ENCODE measurements around the gene NRL. TPM values are rescaled to one million over a fixed set of nuclear protein-coding genes. Genes with fewer than 3 reads are reported as not detected.
A peak's percentile ranks its signal among the peaks of the same experiment; 100 is the strongest.

Gene NRL
- total and polyA plus RNA-seq, 2 donors (not counting 3 experiments of a cell fraction or from before 2014, with no cell fraction given) = 0.71 to 1.1 TPM

DNA sequence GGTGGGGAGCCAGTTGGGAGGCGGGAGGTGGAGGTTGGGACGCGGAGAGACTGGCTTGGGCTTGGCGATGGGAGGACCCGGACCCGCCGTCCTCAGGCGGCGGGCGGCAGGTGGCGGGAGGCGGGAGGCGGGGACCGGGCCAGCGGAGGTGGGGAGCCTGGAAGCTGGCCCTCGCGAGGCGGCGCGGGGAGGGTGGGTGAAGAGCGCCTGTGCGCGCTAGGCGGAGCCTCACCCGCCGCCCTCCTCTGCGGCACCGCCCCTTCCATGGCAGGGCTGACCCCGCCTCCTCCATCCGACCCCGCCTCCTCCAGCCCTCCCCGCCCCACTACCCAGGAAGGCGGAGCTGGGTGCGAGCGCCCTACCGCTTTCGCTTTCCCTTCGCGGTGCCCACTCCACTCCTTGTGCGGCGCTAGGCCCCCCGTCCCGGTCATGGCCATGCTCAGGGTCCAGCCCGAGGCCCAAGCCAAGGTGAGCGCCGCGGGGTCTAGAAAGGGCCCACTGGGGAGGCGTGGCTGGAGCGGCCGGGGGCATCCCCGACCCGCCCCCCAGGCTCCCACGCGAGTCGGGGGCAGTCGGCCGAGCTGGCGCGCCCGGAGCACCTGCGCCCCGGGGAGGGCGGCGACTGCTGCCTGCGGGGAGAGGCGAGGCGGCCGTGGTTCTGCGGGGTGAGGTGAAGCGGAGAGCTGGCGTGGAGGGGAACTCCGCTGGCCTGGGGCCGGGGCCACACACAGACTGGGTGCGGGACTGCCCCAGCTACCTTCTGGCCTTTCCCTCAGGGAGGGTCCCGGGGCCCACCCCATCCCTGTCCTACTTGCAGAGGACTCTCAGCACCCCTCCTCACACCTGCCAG is 21.3 kb upstream of the NRL start, which contains the start of gene PSME1:
Gene PSME1 (plus strand): TSS at position 361 of the 850 bp plus-strand sequence. CDS start 69 bp downstream, at position 430.
- POLR2A ChIA-PET = interaction anchor here (1.2 to 1.5 kb wide), 2 partner anchors 11 to 21 kb away, joined by 8 to 10 read pairs; partner anchors contain the start of genes DCAF11, NRL, PSME2 and RNF31

GRCh38 chr14:24135584-24135833 is 20.8 kb upstream of the NRL start:
- Histone ChIP-seq H3K9me1 (replicated peaks; ENCODE audit: control insufficient read depth, extremely low read depth, insufficient read depth, low read length) (no peaks in the 10 kb centered on the region), H3K4me1 (ENCODE audit: control insufficient read depth, extremely low read depth, insufficient read depth, low read length) (peaks cover 15% of the 10 kb centered on the region), H3K27me3 (ENCODE audit: control insufficient read depth in 2 of 2, insufficient read depth in 2 of 2, low read length in 2 of 2) (no peaks in the 10 kb centered on the region), H3K36me3 (ENCODE audit: control insufficient read depth in 2 of 2, extremely low read depth in 1 of 2, insufficient read depth in 2 of 2, low read length in 2 of 2) (peaks cover 6 to 19% of the 10 kb centered on the region in 2 experiments), H3K9ac (replicated peaks; ENCODE audit: extremely low read depth, insufficient read depth, low read length) (peak overlapping the region; percentile 20), H3K9me3 (replicated peaks; ENCODE audit: control insufficient read depth, insufficient read depth, low read length) (no peaks in the 10 kb centered on the region), H3K4me2 (ENCODE audit: insufficient read depth, low read length) (peak overlapping the region; percentile 67), H4K20me1 (replicated peaks; ENCODE audit: control insufficient read depth, extremely low read depth, insufficient read depth, low read length) (no peaks in the 10 kb centered on the region), H3K4me3 (replicated peaks in 1 of 3; ENCODE audit: insufficient read depth in 1 of 3, low read depth in 1 of 3, low read length in 3 of 3) (peak overlapping the region; percentile 5 to 93 (median 56)), H3K79me2 (ENCODE audit: control insufficient read depth, insufficient read depth, low read length) (peaks cover 14% of the 10 kb centered on the region), H2AFZ (ENCODE audit: low read depth, low read length) (peak overlapping the region; percentile 99), H3K27ac (ENCODE audit: insufficient read depth, low read depth, low read length) (no peak overlapping the region)
- intact Hi-C loops (cut with micrococcal nuclease) (no loop called here), dilution Hi-C loops (cut with MboI; ENCODE audit: extremely low pct_ligation_motif_present, low sequenced_read_pairs) (no loop called here)
- ChIA-PET CTCF (interaction anchor here (1.0 to 2.6 kb wide), 7 partner anchors 11 to 77 kb away, joined by 3 to 15 read pairs (median 9); partner anchors contain the start of genes DCAF11, IRF9, NRL and PSME2), POLR2A (interaction anchor here (1.2 to 1.5 kb wide), 2 partner anchors 11 to 21 kb away, joined by 8 to 10 read pairs; partner anchors contain the start of genes DCAF11, NRL, PSME2 and RNF31)
- TF ChIP-seq, protein P1, sequence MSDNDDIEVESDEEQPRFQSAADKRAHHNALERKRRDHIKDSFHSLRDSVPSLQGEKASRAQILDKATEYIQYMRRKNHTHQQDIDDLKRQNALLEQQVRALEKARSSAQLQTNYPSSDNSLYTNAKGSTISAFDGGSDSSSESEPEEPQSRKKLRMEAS (IDR thresholded peaks at IDR 0.05; ENCODE audit: insufficient read depth, insufficient read length) = no peak
- TF ChIP-seq POLR2A (IDR thresholded peaks at IDR 0.05; ENCODE audit: low read depth, low read length) = no peak
- TF ChIP-seq EZH2 (IDR thresholded peaks at IDR 0.05; ENCODE audit: borderline replicate concordance, low read depth, low read length, severe bottlenecking) = no peak
- no peak for TF ChIP-seq MYC (IDR thresholded peaks at IDR 0.05; ENCODE audit: low read depth, low read length)
- no peak for TF ChIP-seq FOS (IDR thresholded peaks at IDR 0.05; ENCODE audit: borderline replicate concordance, insufficient read depth, low read length)
- BruUV-seq (replicated peaks) = no TSS peak
- DNase-seq (ENCODE audit: low read depth, low spot score) = no peak
- FAIRE-seq = no peak

More for the DNA sequence above, 21.3 kb upstream of the NRL start, which contains the start of gene PSME1:
- peak within 1 kb of the TSS; percentile 54 for H3K27ac ChIP-seq (ENCODE audit: insufficient read depth, low read depth, low read length)
- peaks cover 6 to 19% of the 10 kb centered on the region in 2 experiments for H3K36me3 ChIP-seq (ENCODE audit: control insufficient read depth in 2 of 2, extremely low read depth in 1 of 2, insufficient read depth in 2 of 2, low read length in 2 of 2)
- peaks cover 15% of the 10 kb centered on the region for H3K4me1 ChIP-seq (ENCODE audit: control insufficient read depth, extremely low read depth, insufficient read depth, low read length)
- CTCF ChIA-PET = interaction anchor here (0.8 to 2.6 kb wide), 9 partner anchors 10 to 197 kb away, joined by 3 to 15 read pairs (median 9); partner anchors contain the start of genes DCAF11, IRF9, NRL and PSME2
- no peaks in the 10 kb centered on the region for H3K9me3 ChIP-seq (replicated peaks; ENCODE audit: control insufficient read depth, insufficient read depth, low read length)
- dilution Hi-C loops (cut with MboI; ENCODE audit: extremely low pct_ligation_motif_present, low sequenced_read_pairs) (no loop called here), intact Hi-C loops (cut with micrococcal nuclease) (loop anchor here (1.0 kb wide), 3 partner anchors 11 to 41 kb away; partner anchors contain the start of genes DCAF11, NRL and RNF31)
- H3K9ac ChIP-seq (replicated peaks; ENCODE audit: extremely low read depth, insufficient read depth, low read length) = peak within 1 kb of the TSS; percentile 79
- H3K9me1 ChIP-seq (replicated peaks; ENCODE audit: control insufficient read depth, extremely low read depth, insufficient read depth, low read length) = no peaks in the 10 kb centered on the region
- no peaks in the 10 kb centered on the region for H4K20me1 ChIP-seq (replicated peaks; ENCODE audit: control insufficient read depth, extremely low read depth, insufficient read depth, low read length)
- peaks cover 20% of the 10 kb centered on the region for H3K79me2 ChIP-seq (ENCODE audit: control insufficient read depth, insufficient read depth, low read length)
- H2AFZ ChIP-seq (ENCODE audit: low read depth, low read length) = peak within 1 kb of the TSS; percentile 99
- peak; percentile 94 for FAIRE-seq
- no peaks in the 10 kb centered on the region for H3K27me3 ChIP-seq (ENCODE audit: control insufficient read depth in 2 of 2, insufficient read depth in 2 of 2, low read length in 2 of 2)
- TF ChIP-seq, protein P1 (IDR thresholded peaks at IDR 0.05; ENCODE audit: insufficient read depth, insufficient read length) = no peak
- TF ChIP-seq POLR2AphosphoS5 (IDR thresholded peaks at IDR 0.05; ENCODE audit: insufficient read depth, low read depth, low read length) (peak; percentile 58), GATA2 (IDR thresholded peaks at IDR 0.05; ENCODE audit: insufficient read depth, insufficient read length, low read depth, low read length) (no peak), EZH2 (IDR thresholded peaks at IDR 0.05; ENCODE audit: borderline replicate concordance, low read depth, low read length, severe bottlenecking) (no peak), POLR2A (IDR thresholded peaks at IDR 0.05; ENCODE audit: low read depth, low read length) (peak; percentile 78)
- H3K4me2 ChIP-seq (ENCODE audit: insufficient read depth, low read length) = peak within 1 kb of the TSS; percentile 67
- peak; percentile 92 for DNase-seq (ENCODE audit: low read depth, low spot score)
- peak within 1 kb of the TSS; percentile 56 to 93 (median 90) for H3K4me3 ChIP-seq (replicated peaks in 1 of 3; ENCODE audit: insufficient read depth in 1 of 3, low read depth in 1 of 3, low read length in 3 of 3)
- no TSS peak for BruUV-seq (replicated peaks)

All from endothelial cell of umbilical vein (primary cell).